Measurements from ENCODE around the gene PRKCA.

PRKCA gene

GRCh38 chr17:66746736-66747135 lies 444.3 kb downstream of the PRKCA start:
- no peak for DNase-seq (ENCODE audit: low read depth)

GRCh38 chr17:66747578-66748275 lies 445.3 kb downstream of the PRKCA start:
- DNase-seq (ENCODE audit: low read depth) = peak; percentile 41

- DNase-seq (ENCODE audit: low read depth) = no peak
Observed at GRCh38 chr17:66748578-66748977, 446.2 kb downstream of the PRKCA start.

GRCh38 chr17:66749217-66749832 lies 446.9 kb downstream of the PRKCA start:
- DNase-seq (ENCODE audit: low read depth) = no peak

- no peak for DNase-seq (ENCODE audit: low read depth)
Observed at GRCh38 chr17:66750116-66750515, 447.7 kb downstream of the PRKCA start.

- no peak for DNase-seq (ENCODE audit: low read depth)
Observed at GRCh38 chr17:66750781-66751543, 448.5 kb downstream of the PRKCA start.

GRCh38 chr17:66751771-66752170 lies 449.4 kb downstream of the PRKCA start:
- no peak for DNase-seq (ENCODE audit: low read depth)

GRCh38 chr17:66752411-66752810 lies 450.0 kb downstream of the PRKCA start:
- no peak for DNase-seq (ENCODE audit: low read depth)

GRCh38 chr17:66753126-66753920 lies 450.9 kb downstream of the PRKCA start:
- DNase-seq (ENCODE audit: low read depth) = no peak

- no peak for DNase-seq (ENCODE audit: low read depth)
Observed at GRCh38 chr17:66755101-66755943, 452.9 kb downstream of the PRKCA start.

GRCh38 chr17:66755944-66756290 lies 453.5 kb downstream of the PRKCA start:
- no peak for DNase-seq (ENCODE audit: low read depth)

GRCh38 chr17:66760324-66760723 lies 457.9 kb downstream of the PRKCA start:
- DNase-seq (ENCODE audit: low read depth) = no peak

GRCh38 chr17:66762276-66762675 lies 459.9 kb downstream of the PRKCA start:
- DNase-seq (ENCODE audit: low read depth) = no peak

GRCh38 chr17:66763056-66763455 lies 460.6 kb downstream of the PRKCA start:
- DNase-seq (ENCODE audit: low read depth) = no peak

- DNase-seq (ENCODE audit: low read depth) = no peak
Observed at GRCh38 chr17:66764506-66764905, 462.1 kb downstream of the PRKCA start.

GRCh38 chr17:66767154-66767933 lies 464.9 kb downstream of the PRKCA start:
- no peak for DNase-seq (ENCODE audit: low read depth)

GRCh38 chr17:66769911-66770310 lies 467.5 kb downstream of the PRKCA start:
- no peak for DNase-seq (ENCODE audit: low read depth)

- DNase-seq (ENCODE audit: low read depth) = no peak
Observed at GRCh38 chr17:66772148-66772812, 469.9 kb downstream of the PRKCA start.

- no peak for DNase-seq (ENCODE audit: low read depth)
Observed at GRCh38 chr17:66775271-66775670, 472.9 kb downstream of the PRKCA start.

GRCh38 chr17:66775881-66776400 lies 473.5 kb downstream of the PRKCA start:
- DNase-seq (ENCODE audit: low read depth) = no peak
